Measurements from ENCODE around the gene GPC5.

GRCh38 chr13:92886535-92887077, 1488.2 kb downstream of the GPC5 start:
- TF ChIP-seq, protein P1, sequence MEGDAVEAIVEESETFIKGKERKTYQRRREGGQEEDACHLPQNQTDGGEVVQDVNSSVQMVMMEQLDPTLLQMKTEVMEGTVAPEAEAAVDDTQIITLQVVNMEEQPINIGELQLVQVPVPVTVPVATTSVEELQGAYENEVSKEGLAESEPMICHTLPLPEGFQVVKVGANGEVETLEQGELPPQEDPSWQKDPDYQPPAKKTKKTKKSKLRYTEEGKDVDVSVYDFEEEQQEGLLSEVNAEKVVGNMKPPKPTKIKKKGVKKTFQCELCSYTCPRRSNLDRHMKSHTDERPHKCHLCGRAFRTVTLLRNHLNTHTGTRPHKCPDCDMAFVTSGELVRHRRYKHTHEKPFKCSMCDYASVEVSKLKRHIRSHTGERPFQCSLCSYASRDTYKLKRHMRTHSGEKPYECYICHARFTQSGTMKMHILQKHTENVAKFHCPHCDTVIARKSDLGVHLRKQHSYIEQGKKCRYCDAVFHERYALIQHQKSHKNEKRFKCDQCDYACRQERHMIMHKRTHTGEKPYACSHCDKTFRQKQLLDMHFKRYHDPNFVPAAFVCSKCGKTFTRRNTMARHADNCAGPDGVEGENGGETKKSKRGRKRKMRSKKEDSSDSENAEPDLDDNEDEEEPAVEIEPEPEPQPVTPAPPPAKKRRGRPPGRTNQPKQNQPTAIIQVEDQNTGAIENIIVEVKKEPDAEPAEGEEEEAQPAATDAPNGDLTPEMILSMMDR (IDR thresholded peaks at IDR 0.05; ENCODE audit: extremely low read depth in 1 of 2, insufficient read depth in 1 of 2, low read depth in 1 of 2, low read length in 2 of 2), result no peak
- no peak for TF ChIP-seq JUN (IDR thresholded peaks at IDR 0.05; ENCODE audit: borderline replicate concordance, insufficient read depth, insufficient read length, low read depth)
- TF ChIP-seq POLR2AphosphoS5 (IDR thresholded peaks at IDR 0.05; ENCODE audit: insufficient read depth, low read depth, low read length), result no peak

Measured in endothelial cell of umbilical vein (primary cell).